Chondrocyte (in vitro differentiated cells): ENCODE data around the gene PBX1. TPM values are rescaled to one million over a fixed set of nuclear protein-coding genes. Genes with fewer than 3 reads are reported as not detected.

Experiments used
- DNase-seq: peaks from one replicate; pipeline ENCODE4 v3.0.0; 2021; ENCODE audit warnings: mixed read lengths, low spot score
- H3K27ac Mint-ChIP-seq: one replicate; pipeline ENCODE4 v1.8.0; 2021; ENCODE audit warnings: mild to moderate bottlenecking, moderate library complexity, mixed read lengths; ENCODE audit not compliant: unreplicated experiment
- H3K27me3 Mint-ChIP-seq: 2 replicates; pipeline ENCODE4 v1.8.0; 2021; ENCODE audit warnings: low read depth, mixed read lengths
- H3K36me3 Mint-ChIP-seq: 2 replicates; pipeline ENCODE4 v1.8.0; 2021; ENCODE audit warnings: low read depth, mixed read lengths
- H3K4me1 Mint-ChIP-seq: 2 replicates; pipeline ENCODE4 v1.8.0; 2021; ENCODE audit warnings: low read depth, mild to moderate bottlenecking, mixed read lengths
- H3K4me3 Mint-ChIP-seq: one replicate; pipeline ENCODE4 v1.8.0; 2021; ENCODE audit warnings: mild to moderate bottlenecking, moderate library complexity, mixed read lengths; ENCODE audit not compliant: unreplicated experiment
- H3K9me3 Mint-ChIP-seq: 2 replicates; pipeline ENCODE4 v1.8.0; 2021; ENCODE audit warnings: low read depth, mixed read lengths
- CTCF ChIP-seq: fragments of 200-600 bp; sonication (generic); IDR thresholded peaks from 2 replicates; pipeline ENCODE4 v1.5.0; 2021; ENCODE audit warnings: antibody characterized with exemption, mild to moderate bottlenecking, moderate library complexity
- total RNA-seq: library from RNA; stranded (reverse); gene quantifications from 3 replicates; pipeline ENCODE4 v1.2.1, GENCODE V29; 2021

The PBX1 gene
- total RNA-seq, 1 donor from 2014 or later = 23.0 TPM

- Mint-ChIP-seq H3K27me3 (no peaks in the 10 kb centered on the region), H3K4me1 (peaks cover 26% of the 10 kb centered on the region), H3K27ac (no peak overlapping the region), H3K9me3 (no peaks in the 10 kb centered on the region), H3K36me3 (no peaks in the 10 kb centered on the region), H3K4me3 (no peak overlapping the region)
- no peak for TF ChIP-seq CTCF
- DNase-seq = no peak
These were observed 160.9 kb downstream of the PBX1 start for GRCh38 chr1:164719676-164720439.

- Mint-ChIP-seq H3K4me1 (peaks cover 24% of the 10 kb centered on the region), H3K9me3 (no peaks in the 10 kb centered on the region), H3K4me3 (no peak overlapping the region), H3K27ac (no peak overlapping the region), H3K27me3 (no peaks in the 10 kb centered on the region), H3K36me3 (no peaks in the 10 kb centered on the region)
- no peak for TF ChIP-seq CTCF
- no peak for DNase-seq
These were observed 161.7 kb downstream of the PBX1 start for GRCh38 chr1:164720440-164721227.

GRCh38 chr1:164721228-164721496 lies 162.2 kb downstream of the PBX1 start:
- no peak for DNase-seq
- Mint-ChIP-seq H3K9me3 (no peaks in the 10 kb centered on the region), H3K4me3 (no peak overlapping the region), H3K4me1 (peaks cover 26% of the 10 kb centered on the region), H3K36me3 (no peaks in the 10 kb centered on the region), H3K27ac (no peak overlapping the region), H3K27me3 (no peaks in the 10 kb centered on the region)
- TF ChIP-seq CTCF = no peak

- no peak overlapping the region for H3K4me3 Mint-ChIP-seq
- no peaks in the 10 kb centered on the region for H3K9me3 Mint-ChIP-seq
- no peak for TF ChIP-seq CTCF
- no peak for DNase-seq
- no peaks in the 10 kb centered on the region for H3K27me3 Mint-ChIP-seq
- no peak overlapping the region for H3K27ac Mint-ChIP-seq
- peaks cover 32% of the 10 kb centered on the region for H3K4me1 Mint-ChIP-seq
- H3K36me3 Mint-ChIP-seq = no peaks in the 10 kb centered on the region
These were observed 164.4 kb downstream of the PBX1 start for GRCh38 chr1:164723296-164723798.

GRCh38 chr1:164725401-164725800 lies 166.4 kb downstream of the PBX1 start:
- no peak overlapping the region for H3K27ac Mint-ChIP-seq

More at GRCh38 chr1:164725401-164725800, 166.4 kb downstream of the PBX1 start:
- Mint-ChIP-seq H3K9me3 (no peaks in the 10 kb centered on the region), H3K27me3 (no peaks in the 10 kb centered on the region), H3K36me3 (no peaks in the 10 kb centered on the region), H3K4me1 (peaks cover 33% of the 10 kb centered on the region), H3K4me3 (no peak overlapping the region)
- no peak for TF ChIP-seq CTCF
- DNase-seq = no peak
